OCI-LY7 (cell line): ENCODE data around the gene STMN1. TPM values are rescaled to one million over a fixed set of nuclear protein-coding genes. Genes with fewer than 3 reads are reported as not detected.

Experiments
- BruUV-seq: library from RNA; stranded (reverse); fragments of 400-500 nt; replicated peaks from 2 replicates; lab custom pipeline; 2021; lab: Mats Ljungman, UMichigan
- CTCF ChIA-PET: fragments of 300-600 bp; sonication (Branson Sonifier 250); formaldehyde crosslinking; loops from one replicate; lab custom pipeline; 2022; ENCODE audit warnings: antibody characterized with exemption; ENCODE audit not compliant: unreplicated experiment; lab: Charles Lee
- POLR2A ChIA-PET: fragments of 300-600 bp; sonication (Branson Sonifier 250); formaldehyde crosslinking; loops from one replicate; lab custom pipeline; 2022; ENCODE audit warnings: antibody characterized with exemption; lab: Charles Lee
- DNase-seq: peaks from one replicate; pipeline ENCODE4 v3.0.0-alpha.2; 2015; ENCODE audit warnings: low spot score
- H2AFZ ChIP-seq: fragments of 200-600 bp; sonication (generic), shearing (Covaris generic); 2 replicates; pipeline ENCODE4 v1.6.1; 2014; ENCODE audit warnings: mild to moderate bottlenecking, antibody characterized with exemption, low read length, moderate library complexity
- H3K27ac ChIP-seq: fragments of 200-600 bp; sonication (generic); 2 replicates; pipeline ENCODE4 v1.5.1; 2014; ENCODE audit warnings: mixed run types, low read depth, mild to moderate bottlenecking, moderate library complexity, low read length, inconsistent platforms; ENCODE audit not compliant: poor library complexity, severe bottlenecking
- H3K36me3 ChIP-seq: fragments of 200-600 bp; sonication (generic); 2 replicates; pipeline ENCODE4 v1.6.1; 2014; ENCODE audit warnings: mild to moderate bottlenecking, antibody characterized with exemption, low read length, moderate library complexity, mixed read lengths; ENCODE audit not compliant: insufficient read depth
- H3K4me1 ChIP-seq: fragments of 200-600 bp; sonication (generic); 2 replicates; pipeline ENCODE4 v1.5.1; 2014; ENCODE audit warnings: mild to moderate bottlenecking, low read length; ENCODE audit not compliant: insufficient read depth, poor library complexity, severe bottlenecking
- H3K4me2 ChIP-seq: fragments of 200-600 bp; sonication (generic); 2 replicates; pipeline ENCODE4 v1.6.1; 2014; ENCODE audit warnings: mild to moderate bottlenecking, low read length
- H3K4me3 ChIP-seq: fragments of 200-600 bp; sonication (generic); 2 replicates; pipeline ENCODE4 v1.5.1; 2014; ENCODE audit warnings: mild to moderate bottlenecking, low read depth, low read length; ENCODE audit not compliant: poor library complexity, severe bottlenecking
- H3K79me2 ChIP-seq: fragments of 200-600 bp; sonication (generic); 2 replicates; pipeline ENCODE4 v1.6.1; 2016; ENCODE audit warnings: low read depth, mild to moderate bottlenecking, low read length, moderate library complexity, mixed read lengths; ENCODE audit not compliant: insufficient read depth
- H3K9me2 ChIP-seq: fragments of 200-600 bp; sonication (generic); 2 replicates; pipeline ENCODE4 v1.6.1; 2016; ENCODE audit warnings: mild to moderate bottlenecking, low read length, mixed read lengths; ENCODE audit not compliant: insufficient read depth
- H3K9me3 ChIP-seq: fragments of 200-600 bp; sonication (generic); 2 replicates; pipeline ENCODE4 v1.6.1; 2014; ENCODE audit warnings: mild to moderate bottlenecking, mixed run types, low read length, mixed read lengths
- H4K20me1 ChIP-seq: fragments of 200-600 bp; sonication (generic); 2 replicates; pipeline ENCODE4 v1.6.1; 2014; ENCODE audit warnings: mild to moderate bottlenecking, antibody characterized with exemption, low read length, moderate library complexity, mixed read lengths; ENCODE audit not compliant: insufficient read depth
- EZH2phosphoT487 ChIP-seq: fragments of 200-600 bp; sonication (generic); IDR thresholded peaks from 2 replicates; pipeline ENCODE4 v1.6.1; 2018; ENCODE audit warnings: low read depth, borderline replicate concordance, mild to moderate bottlenecking, mixed run types, antibody characterized with exemption, low read length, moderate library complexity, mixed read lengths
- intact Hi-C: fragments of 100-400 bp; cut with micrococcal nuclease; formaldehyde crosslinking; loops from one replicate; pipeline ENCODE4 v1.10.0; 2022; ENCODE audit not compliant: unreplicated experiment
- total RNA-seq, 2 experiments: library from RNA; depleted of rRNA in 1 of 2; stranded (reverse); fragments of >200 nt in 1 of 2; shearing (Covaris generic) in 1 of 2; gene quantifications; 2 replicates each; pipeline ENCODE4 v1.2.3, GENCODE V29; 2014 to 2022
- TF ChIP-seq, protein P1 (sequence below): fragments of 200-600 bp; sonication (generic); conservative IDR thresholded peaks from 2 replicates; pipeline ENCODE4 v1.5.1; 2014; ENCODE audit warnings: mild to moderate bottlenecking, antibody characterized with exemption, low read length, moderate library complexity, mixed read lengths

The STMN1 gene
- total RNA-seq, 2 experiments from 2014 or later: 730 to 847 TPM

DNA sequence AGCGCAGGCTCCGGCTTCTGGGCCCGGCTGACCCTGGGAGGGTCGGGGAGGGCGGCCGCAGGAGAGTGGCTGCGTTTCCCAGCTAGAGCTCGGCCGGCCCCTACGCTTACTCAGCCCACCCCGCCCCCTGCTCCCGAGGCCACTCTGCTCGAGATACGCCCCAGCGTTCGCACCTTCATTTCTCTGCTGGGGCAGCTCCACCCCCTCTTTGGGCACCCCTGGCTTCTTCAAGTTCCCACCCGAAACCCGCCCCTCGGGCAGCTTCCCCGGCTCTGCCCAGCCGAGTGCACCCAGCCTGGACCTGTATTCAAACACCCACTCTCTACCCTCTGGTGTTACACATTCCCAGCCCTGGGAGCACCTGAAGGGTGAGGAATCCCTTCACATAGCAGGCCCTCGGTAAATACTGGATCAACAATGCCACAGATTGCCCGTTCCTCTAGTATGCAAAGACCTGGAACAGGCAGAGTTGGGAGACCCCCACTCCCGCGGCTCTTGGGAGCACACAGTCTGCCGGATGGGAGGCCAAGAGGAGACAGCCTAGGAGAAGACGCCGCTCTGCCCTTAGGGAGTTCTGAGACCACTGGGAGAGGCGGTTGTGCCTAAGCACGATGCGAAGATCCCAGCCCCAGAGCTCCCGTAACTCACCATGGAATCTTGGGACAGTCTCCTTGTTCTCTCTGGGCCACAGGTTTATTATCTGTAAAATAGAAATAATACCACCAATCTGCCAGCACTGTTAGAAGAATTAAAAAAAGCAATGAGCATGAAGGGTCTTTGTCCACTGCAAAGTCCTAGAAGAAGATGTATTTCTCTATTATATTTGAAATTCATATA lies 30.1 kb downstream of the STMN1 start:
- ChIA-PET POLR2A (interaction anchor here (0.5 to 1.7 kb wide), 2 partner anchors 31 to 91 kb away, joined by 3 to 4 read pairs; no protein-coding TSS in a partner anchor), CTCF (no interaction called here)
- Histone ChIP-seq H3K4me2 (peak overlapping the region; percentile 74), H3K27ac (no peak overlapping the region), H2AFZ (peak overlapping the region; percentile 65; the same call in 1 of the 2 replicates), H3K9me2 (no peaks in the 10 kb centered on the region), H3K9me3 (no peaks in the 10 kb centered on the region), H4K20me1 (no peaks in the 10 kb centered on the region), H3K79me2 (no peaks in the 10 kb centered on the region), H3K4me3 (peak overlapping the region; percentile 54), H3K4me1 (peaks cover 39% of the 10 kb centered on the region), H3K36me3 (no peaks in the 10 kb centered on the region)
- BruUV-seq: no TSS peak
- TF ChIP-seq EZH2phosphoT487: no peak
- intact Hi-C loops: no loop called here
- no peak for DNase-seq

DNA sequence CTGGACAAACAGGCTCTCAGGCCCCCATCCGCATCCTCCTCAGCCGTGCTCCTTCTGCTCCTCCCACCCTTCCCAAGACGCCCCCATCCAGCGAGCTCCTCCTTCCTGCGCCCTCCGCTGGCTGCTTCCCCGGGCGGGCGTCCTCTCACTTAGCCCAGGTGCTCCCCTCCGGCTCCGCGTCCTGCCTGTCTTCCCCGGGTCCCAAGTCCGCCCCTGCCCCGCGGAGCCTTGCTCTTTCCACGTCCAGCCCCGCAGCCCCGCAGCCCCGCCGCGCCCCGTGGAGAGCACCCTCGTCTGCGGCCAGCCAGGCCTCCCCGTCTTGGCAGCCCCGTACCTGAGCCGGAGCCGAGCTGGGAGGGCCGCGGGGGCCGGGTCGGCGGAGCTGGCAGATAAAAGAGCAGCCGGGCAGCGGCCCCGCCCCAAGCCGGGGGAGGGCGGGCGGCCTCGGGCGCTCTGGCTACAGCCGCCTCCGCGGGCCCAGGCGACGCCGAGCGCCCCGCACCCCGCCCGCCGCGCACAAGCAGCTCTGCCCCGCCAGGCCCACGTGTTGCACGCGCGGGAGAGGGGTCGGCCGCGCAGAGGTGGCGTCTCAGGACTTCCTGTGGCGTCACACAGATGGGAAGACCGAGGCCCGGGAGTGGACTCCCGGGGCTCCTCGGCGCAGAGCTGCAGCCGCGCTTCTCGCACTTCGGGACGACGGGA lies 30.9 kb downstream of the STMN1 start, which contains the start of gene PAQR7:
Gene PAQR7, minus strand, starts transcription at position 555 of the 702 bp plus-strand sequence. CDS start 11,869 bp downstream, outside the sequence.
- no peak within 1 kb of the TSS for H3K27ac ChIP-seq

More for the DNA sequence above, 30.9 kb downstream of the STMN1 start, which contains the start of gene PAQR7:
- CTCF ChIA-PET: no interaction called here
- peak within 1 kb of the TSS; percentile 65; the same call in 1 of the 2 replicates for H2AFZ ChIP-seq
- peak within 1 kb of the TSS; percentile 74 for H3K4me2 ChIP-seq
- peaks cover 45% of the 10 kb centered on the region for H3K4me1 ChIP-seq
- no peak for TF ChIP-seq EZH2phosphoT487
- TF ChIP-seq, protein P1, sequence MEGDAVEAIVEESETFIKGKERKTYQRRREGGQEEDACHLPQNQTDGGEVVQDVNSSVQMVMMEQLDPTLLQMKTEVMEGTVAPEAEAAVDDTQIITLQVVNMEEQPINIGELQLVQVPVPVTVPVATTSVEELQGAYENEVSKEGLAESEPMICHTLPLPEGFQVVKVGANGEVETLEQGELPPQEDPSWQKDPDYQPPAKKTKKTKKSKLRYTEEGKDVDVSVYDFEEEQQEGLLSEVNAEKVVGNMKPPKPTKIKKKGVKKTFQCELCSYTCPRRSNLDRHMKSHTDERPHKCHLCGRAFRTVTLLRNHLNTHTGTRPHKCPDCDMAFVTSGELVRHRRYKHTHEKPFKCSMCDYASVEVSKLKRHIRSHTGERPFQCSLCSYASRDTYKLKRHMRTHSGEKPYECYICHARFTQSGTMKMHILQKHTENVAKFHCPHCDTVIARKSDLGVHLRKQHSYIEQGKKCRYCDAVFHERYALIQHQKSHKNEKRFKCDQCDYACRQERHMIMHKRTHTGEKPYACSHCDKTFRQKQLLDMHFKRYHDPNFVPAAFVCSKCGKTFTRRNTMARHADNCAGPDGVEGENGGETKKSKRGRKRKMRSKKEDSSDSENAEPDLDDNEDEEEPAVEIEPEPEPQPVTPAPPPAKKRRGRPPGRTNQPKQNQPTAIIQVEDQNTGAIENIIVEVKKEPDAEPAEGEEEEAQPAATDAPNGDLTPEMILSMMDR: no peak
- DNase-seq: peak; percentile 46
- no peaks in the 10 kb centered on the region for H3K9me3 ChIP-seq
- H3K79me2 ChIP-seq: no peaks in the 10 kb centered on the region
- no peaks in the 10 kb centered on the region for H4K20me1 ChIP-seq
- POLR2A ChIA-PET: interaction anchor here (0.5 to 1.7 kb wide), 2 partner anchors 30 to 92 kb away, joined by 3 to 4 read pairs; no protein-coding TSS in a partner anchor
- H3K36me3 ChIP-seq: no peaks in the 10 kb centered on the region
- no peaks in the 10 kb centered on the region for H3K9me2 ChIP-seq
- peak within 1 kb of the TSS; percentile 54 for H3K4me3 ChIP-seq
- no TSS peak for BruUV-seq
- intact Hi-C loops: no loop called here
